Dermis blood vessel endothelial cell (primary cell): ENCODE data around the gene TIRAP. TPM values are rescaled to one million over a fixed set of nuclear protein-coding genes. Genes with fewer than 3 reads are reported as not detected.

ENCODE experiments used
- DNase-seq: peaks from one replicate; pipeline ENCODE4 v3.0.0; 2010
- total RNA-seq: library from RNA; depleted of rRNA; stranded (reverse); fragments of >200 nt; gene quantifications from 2 replicates; pipeline ENCODE4 v1.2.3, GENCODE V29; 2014

TIRAP gene
- total RNA-seq, 1 donor from 2014 or later, result 5.1 TPM

- no peak for DNase-seq
Measured at GRCh38 chr11:126327281-126328000, 44.5 kb downstream of the TIRAP start.

DNA sequence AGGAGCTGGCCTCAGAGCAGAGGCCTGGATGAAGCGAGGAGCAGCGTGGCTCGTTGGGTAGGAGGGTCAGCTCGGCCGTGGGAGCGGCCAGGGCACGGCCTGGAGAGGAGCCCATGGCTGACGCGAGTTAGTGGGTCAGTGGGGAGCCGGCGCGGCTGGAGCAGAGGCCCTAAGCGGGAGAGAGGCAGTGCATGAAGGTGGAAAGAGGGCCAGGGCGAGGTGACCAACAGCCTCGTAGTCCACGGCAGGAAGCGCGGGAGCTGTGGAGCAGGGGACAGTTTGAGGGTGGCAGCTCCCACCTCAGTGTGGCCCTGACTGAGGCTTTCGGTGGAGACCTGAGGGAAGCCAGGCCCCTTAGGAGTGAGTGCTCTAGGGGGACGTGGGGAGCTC, 45.1 kb downstream of the TIRAP start:
- DNase-seq, result no peak

- DNase-seq, result no peak
Measured at GRCh38 chr11:126328444-126328843, 45.6 kb downstream of the TIRAP start.

DNA sequence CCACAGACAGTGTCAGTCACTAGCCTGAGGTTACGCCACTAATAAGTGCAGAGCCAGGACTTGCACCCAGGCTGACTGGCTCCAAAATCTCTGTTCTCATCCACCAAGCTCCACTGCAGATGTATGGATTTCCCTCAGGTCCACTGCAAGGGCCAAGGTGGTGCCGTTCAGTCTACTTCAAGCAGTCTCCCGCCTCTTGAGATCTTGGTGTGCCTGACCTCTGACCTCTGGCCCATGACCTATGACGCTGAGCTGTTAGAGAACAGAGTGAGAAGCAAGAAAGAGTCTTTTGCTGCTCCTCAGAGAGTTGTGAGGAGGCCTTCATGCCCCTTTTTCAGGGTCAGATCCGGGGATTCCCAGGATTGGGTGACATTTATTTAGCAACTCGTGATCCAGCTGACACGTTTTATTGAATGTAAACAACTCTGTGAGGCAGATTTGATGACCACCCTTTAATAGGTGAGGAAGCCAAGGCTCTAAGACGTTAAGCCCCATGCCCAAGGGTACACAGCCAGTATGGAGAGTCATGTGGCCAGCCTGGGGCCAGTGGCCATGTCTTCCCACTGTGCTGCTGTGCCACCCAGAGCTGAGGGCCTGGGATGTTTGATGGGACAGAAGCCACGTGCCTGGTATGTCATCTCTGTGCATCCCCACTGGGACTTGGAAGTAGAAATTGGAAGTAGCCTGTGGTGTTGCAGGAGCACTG, 46.2 kb downstream of the TIRAP start:
- no peak for DNase-seq

DNA sequence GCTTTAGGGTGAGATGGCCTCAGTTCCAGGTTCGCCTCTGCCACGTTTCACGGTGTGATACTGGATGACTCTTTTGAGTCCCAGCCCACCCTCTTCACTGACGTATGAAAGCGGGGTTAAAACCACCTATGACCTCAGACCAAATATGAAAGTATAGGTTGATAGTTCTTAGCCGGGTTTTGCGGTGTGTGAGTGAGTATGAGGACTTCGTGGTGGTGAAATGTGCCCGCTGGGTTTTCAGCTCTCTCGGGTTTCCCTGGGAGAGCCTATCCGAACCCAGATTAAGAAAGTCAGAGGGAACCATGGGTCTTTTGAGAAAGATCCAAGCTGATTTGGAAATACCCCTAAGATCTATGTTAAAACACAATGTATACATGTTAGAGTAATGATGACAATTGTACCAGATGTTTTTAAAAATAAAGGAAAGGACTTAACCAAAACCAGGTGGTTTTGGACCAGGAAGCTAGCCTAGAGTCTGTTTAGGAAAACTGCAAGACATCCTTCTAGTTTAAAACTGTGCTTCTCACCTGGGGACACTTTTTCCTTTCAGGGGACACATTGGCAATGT, 46.8 kb downstream of the TIRAP start:
- no peak for DNase-seq

DNA sequence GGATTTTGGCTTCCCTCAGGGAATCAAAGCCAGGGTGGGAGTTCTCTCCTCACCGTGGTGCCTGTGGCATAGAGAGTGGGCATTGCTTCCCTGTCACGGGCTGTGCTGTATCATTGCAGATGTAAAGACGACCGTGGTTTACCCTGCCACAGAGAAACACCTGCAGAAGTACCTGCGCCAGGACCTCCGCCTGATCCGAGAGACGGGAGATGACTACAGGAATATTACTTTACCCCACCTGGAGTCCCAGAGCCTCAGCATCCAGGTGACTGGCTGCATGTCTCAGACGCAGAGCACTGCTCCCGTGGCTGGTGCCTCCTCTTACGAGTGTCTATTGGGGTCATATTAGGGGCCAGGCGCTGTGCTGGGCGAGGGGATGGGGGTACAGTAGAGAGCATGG, 48.4 kb downstream of the TIRAP start:
- DNase-seq, result no peak

DNA sequence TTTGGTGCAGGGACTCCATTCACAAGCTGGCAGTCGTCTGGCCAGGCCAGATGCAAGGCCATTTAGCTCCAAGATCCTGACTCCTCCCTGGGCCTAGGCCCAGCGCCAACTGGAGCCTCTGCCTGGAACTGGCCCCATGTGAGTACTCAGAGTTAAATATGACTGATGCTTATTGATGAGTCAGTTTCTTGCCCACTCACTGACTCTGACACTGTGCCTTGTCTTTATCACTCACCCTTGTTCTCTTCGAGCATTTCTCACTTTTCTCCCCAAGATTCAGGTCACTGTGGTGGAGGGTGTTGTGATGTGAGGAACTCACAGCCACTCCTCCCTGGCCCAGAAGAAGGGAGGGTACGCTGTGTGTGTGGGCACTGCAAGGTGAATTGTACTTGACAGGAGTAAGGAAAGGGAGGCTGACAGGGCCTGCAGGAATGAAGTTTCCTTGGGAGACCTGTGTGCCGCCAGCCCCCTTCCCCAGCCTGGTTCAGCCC, 49.4 kb downstream of the TIRAP start:
- DNase-seq, result peak; percentile 62

GRCh38 chr11:126333142-126333541, 50.2 kb downstream of the TIRAP start:
- DNase-seq, result no peak

DNA sequence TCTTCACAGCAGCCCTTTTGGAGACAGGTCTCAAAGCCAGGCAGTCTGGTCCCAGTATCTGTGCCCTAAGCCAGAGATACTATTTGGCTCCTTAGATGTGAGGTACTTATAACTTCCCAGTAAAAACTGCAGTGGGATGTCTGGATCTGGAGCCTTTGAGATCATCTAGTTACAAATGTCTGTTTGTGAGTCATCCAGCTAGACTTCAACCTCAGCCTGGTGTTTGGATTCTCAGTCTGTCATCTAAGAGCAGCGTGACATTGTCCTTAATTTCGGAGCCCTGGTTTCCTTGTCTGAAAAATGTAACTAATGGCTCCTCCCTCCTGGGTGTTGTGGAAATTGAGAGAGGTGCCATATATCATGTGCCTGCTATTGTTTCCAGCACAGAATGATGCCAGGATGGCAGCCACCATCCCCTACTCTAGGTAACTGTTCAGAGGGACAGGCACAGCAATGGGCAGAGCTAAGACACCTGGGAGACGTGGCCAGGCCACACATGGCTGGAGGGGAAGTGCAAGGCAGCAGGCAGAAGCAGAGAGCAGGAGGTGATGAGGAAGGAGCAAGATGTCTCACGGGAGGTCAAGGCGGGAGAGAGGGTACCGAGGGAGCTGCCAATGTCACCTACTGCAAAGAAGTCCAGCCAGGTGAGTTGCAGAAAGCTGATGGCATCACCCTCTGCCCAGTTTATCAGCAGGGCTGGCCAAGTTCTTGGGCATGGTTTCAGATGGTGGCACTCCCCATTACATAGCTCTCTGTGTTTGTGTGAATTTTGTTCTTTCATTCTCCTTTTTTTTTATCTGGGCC, 52.0 kb downstream of the TIRAP start:
- DNase-seq, result no peak

DNA sequence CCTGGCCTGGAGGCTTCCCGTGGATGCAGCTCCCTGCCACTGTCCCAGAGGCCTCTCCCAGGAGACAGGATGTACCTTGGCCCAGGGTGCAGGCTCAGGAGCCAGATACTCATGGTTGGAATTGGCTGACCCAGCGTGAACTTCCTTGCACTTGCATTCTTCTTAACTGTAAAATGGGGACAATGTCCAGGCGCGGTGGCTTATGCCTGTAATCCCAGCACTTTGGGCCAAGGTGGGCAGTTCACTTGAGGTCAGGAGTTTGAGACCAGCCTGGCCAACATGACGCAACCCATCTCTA, 52.5 kb downstream of the TIRAP start:
- no peak for DNase-seq

GRCh38 chr11:126336138-126336541, 53.2 kb downstream of the TIRAP start:
- DNase-seq, result peak; percentile 50

GRCh38 chr11:126336671-126337101, 53.8 kb downstream of the TIRAP start:
- DNase-seq, result peak; percentile 76

DNA sequence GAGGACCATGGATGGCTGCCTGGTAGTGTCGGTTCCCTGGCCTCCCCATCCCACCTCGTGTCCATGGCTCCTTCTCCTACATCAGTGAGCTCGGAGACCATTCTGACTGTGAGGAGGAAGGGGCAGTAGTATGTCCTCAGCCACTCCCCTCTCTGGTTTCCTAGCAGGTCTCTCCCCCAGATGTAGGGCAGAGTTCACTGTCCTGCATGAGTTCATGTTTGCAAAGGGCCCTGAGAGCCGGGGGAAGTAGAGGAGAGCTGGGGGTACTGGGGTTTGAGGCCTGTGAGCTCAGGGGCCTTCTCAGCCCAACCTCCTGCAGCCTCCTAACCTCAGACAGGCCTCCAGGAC, 54.2 kb downstream of the TIRAP start:
- no peak for DNase-seq

DNA sequence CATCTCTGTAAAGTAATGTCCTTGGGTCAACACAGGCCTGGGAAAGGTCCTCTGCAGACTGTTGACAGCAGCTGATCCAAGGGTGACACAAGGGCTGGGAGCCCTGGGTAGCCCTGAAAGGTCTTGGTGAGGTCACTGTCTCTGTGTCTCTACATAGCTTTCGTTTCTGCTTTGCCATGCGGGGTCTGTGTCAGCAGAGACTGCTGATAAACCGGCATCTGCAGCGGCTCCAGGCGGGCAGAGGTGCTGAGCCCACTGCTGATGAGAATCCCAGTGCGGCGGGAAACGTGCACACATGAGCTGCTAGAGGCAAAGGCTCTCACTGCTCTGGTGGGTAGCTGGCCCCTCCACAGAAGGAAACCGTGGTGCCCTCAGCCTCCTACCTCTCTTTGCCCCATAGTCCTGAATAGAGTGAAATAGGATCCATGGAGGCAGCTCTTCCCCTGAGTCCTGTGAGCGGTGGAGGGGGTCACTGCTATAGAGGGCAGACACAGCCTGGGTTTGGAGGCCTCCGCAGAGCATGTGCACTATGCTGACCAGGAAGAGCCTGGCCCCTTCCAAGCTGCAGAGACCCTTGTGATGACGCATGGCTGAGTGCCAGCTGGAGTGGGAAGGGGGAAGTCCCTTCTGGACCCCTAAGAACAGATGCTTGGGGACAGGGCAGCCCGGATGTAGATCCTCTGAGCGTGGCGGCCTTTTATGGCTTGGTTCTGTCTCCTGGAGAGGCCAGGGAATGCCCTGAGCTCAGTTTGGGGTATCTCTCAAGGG, 54.8 kb downstream of the TIRAP start:
- DNase-seq, result no peak

DNA sequence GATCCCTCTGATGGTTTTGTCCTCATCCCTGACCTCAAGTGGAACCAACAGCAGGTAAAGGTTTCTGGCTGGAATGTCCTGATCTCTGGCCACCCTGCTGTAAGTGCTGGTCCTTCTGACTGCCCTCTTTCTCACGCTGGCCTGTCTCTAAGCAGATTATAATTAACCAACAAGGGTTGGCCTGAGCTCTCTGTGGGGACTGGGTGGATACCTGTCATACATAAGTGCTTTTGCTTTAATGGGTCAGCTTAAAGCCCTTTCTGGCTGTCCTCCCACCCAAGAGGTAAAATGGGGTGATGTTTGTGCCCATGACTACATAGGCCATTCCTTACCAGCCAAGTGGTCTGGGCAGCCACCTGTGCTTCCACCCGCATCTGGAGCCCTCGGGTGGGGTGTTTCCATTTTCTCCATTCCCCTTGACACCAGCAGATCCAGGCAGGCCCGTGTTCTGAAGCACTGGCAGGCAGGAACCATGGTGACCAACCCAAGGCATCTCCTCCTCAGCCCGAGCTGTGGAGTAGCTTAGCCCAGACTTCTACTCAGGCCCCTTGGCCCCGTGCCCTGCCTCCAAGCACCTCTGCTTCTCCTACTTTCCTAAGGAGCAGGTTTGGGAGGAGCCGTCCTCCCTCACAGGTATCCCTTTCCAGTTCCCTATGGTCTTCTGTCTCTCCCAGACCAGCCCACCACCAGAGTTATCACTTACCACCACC, 55.6 kb downstream of the TIRAP start:
- DNase-seq, result no peak

GRCh38 chr11:126339073-126339862, 56.4 kb downstream of the TIRAP start:
- no peak for DNase-seq

DNA sequence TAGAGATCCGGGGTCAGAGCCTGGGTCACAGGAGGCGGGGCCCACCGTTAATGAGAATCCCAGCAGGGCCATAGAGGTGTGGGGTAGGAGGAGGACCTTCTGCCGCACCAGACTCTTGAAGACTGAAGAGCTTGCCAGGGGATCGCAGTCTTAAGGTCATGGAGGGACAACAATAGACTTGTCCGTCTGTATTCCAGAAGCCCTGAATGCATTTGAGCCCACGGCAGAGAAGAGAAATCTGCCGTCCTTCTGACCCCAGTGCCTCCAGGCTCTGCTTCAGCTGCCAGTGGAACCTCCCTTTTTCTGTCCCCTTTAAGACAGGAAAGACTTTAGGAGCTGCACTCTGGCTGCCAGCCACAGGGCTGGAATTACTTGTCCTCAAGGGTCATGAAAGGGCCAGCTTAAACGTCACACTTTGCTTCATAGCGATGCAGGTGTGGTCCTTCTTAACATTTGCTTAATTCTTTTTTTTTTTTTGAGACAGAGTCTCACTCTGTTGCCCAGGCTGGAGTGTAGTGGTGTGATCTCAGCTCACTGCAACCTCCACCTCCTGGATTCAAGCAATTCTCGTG, 57.1 kb downstream of the TIRAP start:
- peak; percentile 47 for DNase-seq

GRCh38 chr11:126340960-126341606, 58.2 kb downstream of the TIRAP start:
- DNase-seq, result no peak

DNA sequence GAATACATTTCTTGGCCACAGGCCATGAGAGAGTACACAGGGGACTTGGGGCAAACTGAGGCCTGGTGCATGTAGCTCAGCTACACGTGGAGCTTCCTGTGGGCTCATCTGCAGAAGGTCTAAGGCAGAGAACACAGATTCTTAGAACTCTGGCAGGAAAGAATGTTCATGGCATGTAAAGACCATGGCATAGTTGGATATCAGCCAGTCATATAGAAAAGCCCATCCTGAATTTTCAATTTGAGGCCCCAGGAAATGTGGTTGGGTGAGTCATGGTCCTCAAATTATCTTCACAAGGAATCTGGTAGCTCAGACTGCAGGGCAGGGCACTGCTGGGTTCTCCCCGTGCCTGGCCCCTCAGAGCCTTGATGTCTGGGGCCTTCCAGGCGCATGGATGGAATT, 58.9 kb downstream of the TIRAP start:
- peak; percentile 56 for DNase-seq

- no peak for DNase-seq
Measured at GRCh38 chr11:126343051-126343450, 60.2 kb downstream of the TIRAP start.
